Adipocyte (in vitro differentiated cells): ENCODE data around the gene ACTG2.
A peak's percentile ranks its signal among the peaks of the same experiment; 100 is the strongest.

ENCODE experiments used
- DNase-seq: peaks from one replicate; pipeline ENCODE4 v3.0.0-alpha.2; 2015; ENCODE audit warnings: low read depth
- H3K27me3 ChIP-seq: replicated peaks from 2 replicates; pipeline ENCODE4 v1.7.0; 2013; ENCODE audit warnings: mild to moderate bottlenecking, low read length, moderate library complexity; ENCODE audit not compliant: control insufficient read depth, insufficient read depth
- H3K36me3 ChIP-seq: 2 replicates; pipeline ENCODE4 v1.7.0; 2013; ENCODE audit warnings: low read length, mild to moderate bottlenecking, moderate library complexity; ENCODE audit not compliant: control insufficient read depth, insufficient read depth, severe bottlenecking
- H3K4me1 ChIP-seq: 2 replicates; pipeline ENCODE4 v1.7.0; 2013; ENCODE audit warnings: mild to moderate bottlenecking, low read length, moderate library complexity; ENCODE audit not compliant: control insufficient read depth, insufficient read depth
- H3K4me3 ChIP-seq: 2 replicates; pipeline ENCODE4 v1.7.0; 2013; ENCODE audit warnings: mild to moderate bottlenecking, low read length, moderate library complexity
- H3K9ac ChIP-seq: 2 replicates; pipeline ENCODE4 v1.7.0; 2013; ENCODE audit warnings: mild to moderate bottlenecking, low read length, moderate library complexity
- H3K9me3 ChIP-seq: 2 replicates; pipeline ENCODE4 v1.7.0; 2013; ENCODE audit warnings: mild to moderate bottlenecking, low read length, moderate library complexity; ENCODE audit not compliant: control insufficient read depth

Gene ACTG2

GRCh38 chr2:73904952-73905351, 12.1 kb downstream of the ACTG2 start:
- no peak for DNase-seq
- no peak overlapping the region for H3K9ac ChIP-seq
- peaks cover 41% of the 10 kb centered on the region for H3K27me3 ChIP-seq
- no peaks in the 10 kb centered on the region for H3K36me3 ChIP-seq
- H3K4me1 ChIP-seq = peaks cover 5% of the 10 kb centered on the region
- no peak overlapping the region for H3K4me3 ChIP-seq
- H3K9me3 ChIP-seq = no peaks in the 10 kb centered on the region

GRCh38 chr2:73906847-73907505, 14.2 kb downstream of the ACTG2 start:
- Histone ChIP-seq H3K4me3 (no peak overlapping the region), H3K36me3 (no peaks in the 10 kb centered on the region), H3K27me3 (peaks cover 22% of the 10 kb centered on the region), H3K9me3 (no peaks in the 10 kb centered on the region), H3K4me1 (peaks cover 5% of the 10 kb centered on the region), H3K9ac (no peak overlapping the region)
- no peak for DNase-seq

- no peaks in the 10 kb centered on the region for H3K9me3 ChIP-seq
- H3K27me3 ChIP-seq = peaks cover 12% of the 10 kb centered on the region
- H3K4me1 ChIP-seq = peaks cover 5% of the 10 kb centered on the region
- DNase-seq = peak; percentile 37
- H3K4me3 ChIP-seq = no peak overlapping the region
- no peaks in the 10 kb centered on the region for H3K36me3 ChIP-seq
- H3K9ac ChIP-seq = no peak overlapping the region
Observed at GRCh38 chr2:73907840-73908452, 15.1 kb downstream of the ACTG2 start.

GRCh38 chr2:73908689-73909652, 16.2 kb downstream of the ACTG2 start:
- H3K27me3 ChIP-seq = peaks cover 17% of the 10 kb centered on the region
- H3K36me3 ChIP-seq = no peaks in the 10 kb centered on the region
- H3K9me3 ChIP-seq = no peaks in the 10 kb centered on the region
- H3K4me3 ChIP-seq = no peak overlapping the region
- DNase-seq = no peak
- no peak overlapping the region for H3K9ac ChIP-seq
- peaks cover 5% of the 10 kb centered on the region for H3K4me1 ChIP-seq

DNA sequence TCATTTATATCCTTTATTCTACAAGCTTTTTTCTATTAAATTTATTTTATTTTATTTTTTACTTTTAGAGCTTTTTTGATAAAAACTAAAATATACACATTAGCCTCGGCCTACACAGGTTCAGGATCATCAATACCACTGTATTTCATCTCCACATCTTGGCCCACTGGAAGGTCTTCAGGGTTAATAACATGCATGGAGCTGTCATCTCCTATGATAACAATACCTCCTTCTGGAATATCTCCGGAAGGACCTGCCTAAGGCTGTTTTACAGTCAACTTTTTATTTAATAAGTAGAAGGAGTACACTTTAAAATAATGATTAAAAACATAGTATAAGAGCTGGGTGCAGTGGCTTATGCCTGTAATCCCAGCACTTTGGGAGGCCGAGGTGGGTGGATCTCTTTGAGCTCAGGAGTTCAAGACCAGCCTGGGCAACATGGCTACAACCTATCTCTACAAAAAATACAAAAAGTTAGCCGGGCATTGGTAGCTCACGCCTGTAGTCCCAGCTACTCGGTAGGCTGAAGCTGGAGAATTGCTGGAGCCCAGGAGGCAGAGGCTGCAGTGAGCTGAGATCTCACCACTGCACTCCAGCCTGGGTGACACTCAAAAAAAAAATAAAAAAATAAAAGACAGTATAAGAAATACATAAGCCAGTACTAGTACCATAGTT, 18.2 kb downstream of the ACTG2 start:
- Histone ChIP-seq H3K9me3 (no peaks in the 10 kb centered on the region), H3K4me3 (no peak overlapping the region), H3K36me3 (no peaks in the 10 kb centered on the region), H3K4me1 (peaks cover 5% of the 10 kb centered on the region), H3K27me3 (peaks cover 22% of the 10 kb centered on the region), H3K9ac (no peak overlapping the region)
- no peak for DNase-seq

- H3K9me3 ChIP-seq = no peaks in the 10 kb centered on the region
- no peak overlapping the region for H3K9ac ChIP-seq
- no peak for DNase-seq
Observed at GRCh38 chr2:73911548-73912208, 18.9 kb downstream of the ACTG2 start.

DNA sequence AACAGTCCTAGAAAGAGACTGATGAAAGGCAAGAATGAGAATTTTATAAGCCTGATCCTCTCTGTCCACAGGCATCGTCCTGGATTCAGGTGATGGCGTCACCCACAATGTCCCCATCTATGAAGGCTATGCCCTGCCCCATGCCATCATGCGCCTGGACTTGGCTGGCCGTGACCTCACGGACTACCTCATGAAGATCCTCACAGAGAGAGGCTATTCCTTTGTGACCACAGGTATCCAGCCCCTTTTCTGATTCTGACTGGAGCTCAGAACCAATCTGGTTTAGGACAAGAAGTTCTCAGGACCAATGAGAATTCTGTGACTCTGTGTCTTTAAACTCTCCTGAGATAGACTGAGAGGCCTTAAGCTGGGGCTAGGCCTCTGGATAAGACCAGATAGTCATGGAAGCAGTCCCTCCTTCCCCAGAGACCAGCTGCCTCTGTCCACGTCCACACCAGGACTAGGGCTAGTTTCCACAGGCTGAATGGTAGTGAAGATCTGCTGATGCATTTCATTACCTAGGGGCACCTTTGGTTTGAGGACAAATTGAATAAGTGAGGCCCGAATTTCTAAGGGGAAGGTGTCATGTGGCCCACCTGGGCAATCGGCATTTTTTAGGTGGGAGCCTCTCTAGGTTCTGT, 20.7 kb downstream of the ACTG2 start:
- Histone ChIP-seq H3K4me3 (no peak overlapping the region), H3K36me3 (no peaks in the 10 kb centered on the region), H3K9me3 (peaks cover under 1% of the 10 kb centered on the region)

More at GRCh38 chr2:73911548-73912208, 18.9 kb downstream of the ACTG2 start:
- H3K4me3 ChIP-seq = no peak overlapping the region
- peaks cover 5% of the 10 kb centered on the region for H3K4me1 ChIP-seq
- H3K36me3 ChIP-seq = no peaks in the 10 kb centered on the region
- H3K27me3 ChIP-seq = peaks cover 27% of the 10 kb centered on the region

GRCh38 chr2:73914667-73915066, 21.9 kb downstream of the ACTG2 start:
- H3K9ac ChIP-seq = no peak overlapping the region
- no peaks in the 10 kb centered on the region for H3K36me3 ChIP-seq
- no peaks in the 10 kb centered on the region for H3K4me1 ChIP-seq
- peaks cover 6% of the 10 kb centered on the region for H3K9me3 ChIP-seq
- H3K4me3 ChIP-seq = no peak overlapping the region
- H3K27me3 ChIP-seq = peaks cover 43% of the 10 kb centered on the region
- no peak for DNase-seq

More for the DNA sequence above, 20.7 kb downstream of the ACTG2 start:
- H3K27me3 ChIP-seq = peaks cover 40% of the 10 kb centered on the region
- DNase-seq = no peak
- H3K9ac ChIP-seq = no peak overlapping the region
- no peaks in the 10 kb centered on the region for H3K4me1 ChIP-seq

DNA sequence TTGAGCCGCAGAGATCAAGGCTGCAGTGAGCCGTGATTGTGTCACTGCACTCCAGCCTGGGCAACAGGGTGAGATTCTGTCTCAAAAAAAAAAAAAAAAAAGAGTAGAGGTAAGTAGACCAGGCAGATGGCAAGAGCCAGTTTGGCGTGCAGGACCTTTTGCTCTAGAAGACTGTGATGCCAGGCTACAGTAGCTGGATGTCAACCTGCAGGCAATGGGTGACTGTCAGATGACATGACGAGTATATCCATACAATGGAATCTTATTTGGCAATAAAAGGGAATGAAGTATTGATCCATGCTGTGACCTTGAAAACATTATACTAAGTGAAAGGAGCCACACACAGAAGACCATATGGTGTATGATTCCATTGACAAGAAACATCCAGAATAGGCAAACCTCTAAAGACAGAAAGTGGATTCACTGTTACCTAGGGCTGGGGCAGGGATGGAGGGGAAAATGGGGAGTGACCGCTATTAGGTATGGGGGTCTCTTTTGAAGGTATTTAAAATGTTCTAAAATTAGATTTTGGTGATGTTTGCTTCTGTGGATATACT, 22.7 kb downstream of the ACTG2 start:
- Histone ChIP-seq H3K27me3 (peaks cover 47% of the 10 kb centered on the region), H3K36me3 (no peaks in the 10 kb centered on the region), H3K9ac (no peak overlapping the region), H3K9me3 (peaks cover 6% of the 10 kb centered on the region), H3K4me1 (no peaks in the 10 kb centered on the region), H3K4me3 (no peak overlapping the region)
- no peak for DNase-seq

GRCh38 chr2:73916666-73917065, 23.9 kb downstream of the ACTG2 start:
- Histone ChIP-seq H3K4me1 (no peaks in the 10 kb centered on the region), H3K9ac (no peak overlapping the region), H3K4me3 (no peak overlapping the region), H3K9me3 (peaks cover 6% of the 10 kb centered on the region), H3K27me3 (peaks cover 55% of the 10 kb centered on the region), H3K36me3 (no peaks in the 10 kb centered on the region)
- no peak for DNase-seq
